Lung (tissue), 16 donors: ENCODE results near the gene USP34. TPM values are rescaled to one million over a fixed set of nuclear protein-coding genes. Genes with fewer than 3 reads are reported as not detected.

Experiments used
- ATAC-seq: fragments of 200-7000 bp; cut with Tn5 transposase; one replicate; pipeline ENCODE4 v1.9.1; 2020; ENCODE audit warnings: moderate number of reproducible peaks; ENCODE audit not compliant: insufficient read depth, low FRiP score
- DNase-seq, 3 donors: peaks; one replicate each; pipeline ENCODE4 v3.0.0-alpha.2; 2013 to 2017
- H3K27ac ChIP-seq, 2 donors: one replicate each; pipeline ENCODE4 v1.5.1; 2013; ENCODE audit warnings: mild to moderate bottlenecking in 2 of 2, moderate library complexity in 2 of 2, control low read depth in 1 of 2, inconsistent platforms in 1 of 2, low read depth in 1 of 2, low read length in 1 of 2
- H3K27me3 ChIP-seq, 3 donors: one replicate each; pipeline ENCODE4 v1.5.1; 2013; ENCODE audit warnings: low read length in 2 of 3; ENCODE audit not compliant: control insufficient read depth in 3 of 3, insufficient read depth in 3 of 3
- H3K36me3 ChIP-seq, 4 donors: one replicate each; pipeline ENCODE4 v1.5.1; 2013; ENCODE audit warnings: low read length in 4 of 4, mild to moderate bottlenecking in 1 of 4, moderate library complexity in 1 of 4; ENCODE audit not compliant: control insufficient read depth in 4 of 4, insufficient read depth in 4 of 4
- H3K4me1 ChIP-seq, 5 donors: one replicate each; pipeline ENCODE4 v1.5.1; 2013; ENCODE audit warnings: low read length in 5 of 5, mild to moderate bottlenecking in 2 of 5, moderate library complexity in 1 of 5; ENCODE audit not compliant: control insufficient read depth in 5 of 5, insufficient read depth in 5 of 5
- H3K4me3 ChIP-seq: one replicate; pipeline ENCODE4 v1.5.1; 2013; ENCODE audit warnings: mild to moderate bottlenecking, control low read depth, moderate library complexity
- H3K9ac ChIP-seq, 2 donors: one replicate each; pipeline ENCODE4 v1.5.1; 2013; ENCODE audit warnings: low read length in 2 of 2, control low read depth in 1 of 2; ENCODE audit not compliant: insufficient read depth in 1 of 2
- H3K9me3 ChIP-seq, 4 donors: one replicate each; pipeline ENCODE4 v1.5.1; 2013; ENCODE audit warnings: low read length in 3 of 4, mild to moderate bottlenecking in 1 of 4, moderate library complexity in 1 of 4; ENCODE audit not compliant: control insufficient read depth in 4 of 4, insufficient read depth in 3 of 4
- CTCF ChIP-seq: IDR thresholded peaks from 2 replicates; pipeline ENCODE4 v1.5.1; 2012; ENCODE audit warnings: mild to moderate bottlenecking; ENCODE audit errors: control extremely low read depth, extremely low read depth
- WGBS, 2 donors: extraction: QIAGEN DNeasy Blood & Tissue Kit; methylation state at CpG; one replicate each; pipeline ENCODE4 v1.1.7; 2013; 5-methylcytosine and 5-hydroxymethylcytosine counted together
- long read RNA-seq, 5 donors: transcript quantifications; one replicate each; lab custom pipeline, GENCODE V29; 2026
- polyA plus RNA-seq, 2 donors: library from polyadenylated mRNA; stranded (reverse); fragments of 200-250 nt; gene quantifications; one replicate each; pipeline ENCODE4 v1.2.1, GENCODE V29; 2013
- total RNA-seq, 2 donors: library from RNA; depleted of rRNA in 1 of 2; stranded (reverse); fragments of >200 nt in 1 of 2; gene quantifications; one replicate each; pipeline ENCODE4 v1.2.1, GENCODE V29; 2014 to 2021
- donor health status: control.
- donor health status: control.
- donor health status: Bipolar disorder and iron deficiency.
- donor health status: healthy.
- donor health status: DM: yes; HTN: yes; CAD: no.

USP34 gene
- total RNA-seq: 100 to 1,000 TPM in 1 of 2 donors, 10 to 100 TPM in 1; 87.9 to 233 TPM
- 10 to 100 TPM; 38.7 to 47.7 TPM for polyA plus RNA-seq
- long read RNA-seq, donor 1, partial matches to known transcripts: 0 of 3 reads
- long read RNA-seq, donor 1, other reads (novel, unspliced or antisense): 0 of 3 reads
- long read RNA-seq, donor 2: 0 reads
- long read RNA-seq, donor 3, partial matches to known transcripts: 70 of 74 reads
- long read RNA-seq, donor 3, other reads (novel, unspliced or antisense): 0 of 74 reads
- long read RNA-seq, donor 4, partial matches to known transcripts: 15 of 15 reads
- long read RNA-seq, donor 4, other reads (novel, unspliced or antisense): 0 of 15 reads
- long read RNA-seq, donor 5, partial matches to known transcripts: 0 of 6 reads
- long read RNA-seq, donor 5, other reads (novel, unspliced or antisense): 0 of 6 reads

- Histone ChIP-seq H3K4me3 (peak within 1 kb of the TSS; percentile 68), H3K27ac (peak within 1 kb of the TSS; percentile 95 to 96), H3K4me1 (peaks cover 0 to 18% (median 5%) of the 10 kb centered on the region in 5 donors), H3K27me3 (no peaks in the 10 kb centered on the region), H3K9ac (peak within 1 kb of the TSS; percentile 84 to 95), H3K9me3 (no peaks in the 10 kb centered on the region), H3K36me3 (peaks cover 0 to 9% (median 5%) of the 10 kb centered on the region in 4 donors)
- ATAC-seq (peak; percentile 95), DNase-seq (peak; percentile 97 to 98 (median 98))
- TF ChIP-seq CTCF: no peak
- 1% methylated on average over 74 to 90 of the region's 91 CpGs for WGBS, 2 donors
Measured at GRCh38 chr2:61470965-61471904, at the start of gene USP34. Gene USP34, minus strand, starts transcription at chr2:61471087. Its CDS starts 395 bp downstream, at chr2:61470692.

- no peak overlapping the region for H3K4me3 ChIP-seq
- H3K27me3 ChIP-seq: no peaks in the 10 kb centered on the region
- 90 to 92% methylated on average over 3 of the region's 3 CpGs for WGBS, 2 donors
- no peak overlapping the region for H3K27ac ChIP-seq
- peaks cover 16 to 38% (median 19%) of the 10 kb centered on the region in 4 donors for H3K36me3 ChIP-seq
- H3K9ac ChIP-seq: no peak overlapping the region
- no peaks in the 10 kb centered on the region for H3K4me1 ChIP-seq
- H3K9me3 ChIP-seq: no peaks in the 10 kb centered on the region
- TF ChIP-seq CTCF: no peak
- ATAC-seq (no peak), DNase-seq (no peak)
Measured at GRCh38 chr2:61520261-61520660, 49.4 kb upstream of the USP34 start.

GRCh38 chr2:61512768-61513398, 42.0 kb upstream of the USP34 start:
- no peak for TF ChIP-seq CTCF
- peaks cover 17 to 49% (median 27%) of the 10 kb centered on the region in 4 donors for H3K36me3 ChIP-seq
- H3K27ac ChIP-seq: no peak overlapping the region
- H3K9me3 ChIP-seq: no peaks in the 10 kb centered on the region
- ATAC-seq (no peak), DNase-seq (no peak)
- WGBS, 2 donors: 89 to 92% methylated on average over 12 of the region's 12 CpGs
- H3K4me3 ChIP-seq: no peak overlapping the region
- no peak overlapping the region for H3K9ac ChIP-seq
- H3K4me1 ChIP-seq: peaks cover 0 to 3% (median 0%) of the 10 kb centered on the region in 5 donors
- H3K27me3 ChIP-seq: no peaks in the 10 kb centered on the region
